IMR-90 (cell line): ENCODE measurements around the gene ANKRD27.
"Not testable (repeated sequence)": the region's sequence is repeated elsewhere in the genome, so short reads cannot be mapped to it uniquely, and the experiment has no call there.

Source experiments
- CHD1 ChIP-seq: IDR thresholded peaks from 2 replicates; pipeline ENCODE4 v1.6.1; 2012; ENCODE audit warnings: low read depth, low read length, improper control_type of control experiment
- FOS ChIP-seq: fragments of 150-350 bp; IDR thresholded peaks from 2 replicates; pipeline ENCODE4 v1.6.1; 2016; ENCODE audit warnings: low read depth, low read length
- MAFK ChIP-seq: IDR thresholded peaks from 2 replicates; pipeline ENCODE4 v1.6.1; 2012; ENCODE audit warnings: low read depth, low read length, improper control_type of control experiment
- NFE2L2 ChIP-seq: fragments of 150-350 bp; IDR thresholded peaks from 2 replicates; pipeline ENCODE4 v1.6.1; 2016; ENCODE audit warnings: low read depth, mild to moderate bottlenecking, low read length
- POLR2A ChIP-seq: IDR thresholded peaks from 2 replicates; pipeline ENCODE4 v1.6.1; 2012; ENCODE audit warnings: mild to moderate bottlenecking, low read depth, low read length
- RAD21 ChIP-seq: IDR thresholded peaks from 2 replicates; pipeline ENCODE4 v1.6.1; 2012; ENCODE audit warnings: low read length, improper control_type of control experiment
- RCOR1 ChIP-seq: IDR thresholded peaks from 2 replicates; pipeline ENCODE4 v1.6.1; 2012; ENCODE audit warnings: mild to moderate bottlenecking, low read length, improper control_type of control experiment; ENCODE audit not compliant: insufficient replicate concordance
- SMC3 ChIP-seq: fragments of 150-350 bp; IDR thresholded peaks from 2 replicates; pipeline ENCODE4 v1.6.1; 2016; ENCODE audit warnings: low read depth, mild to moderate bottlenecking, antibody characterized with exemption, low read length, moderate library complexity
- USF2 ChIP-seq: fragments of 150-350 bp; IDR thresholded peaks from 2 replicates; pipeline ENCODE4 v1.6.1; 2017; ENCODE audit warnings: mild to moderate bottlenecking, antibody characterized with exemption, low read length, low read depth
- TF ChIP-seq, protein P1 (sequence below): conservative IDR thresholded peaks from 2 replicates; pipeline ENCODE4 v1.5.1; 2012; ENCODE audit warnings: mild to moderate bottlenecking, low read depth, low read length, improper control_type of control experiment

GRCh38 chr19:32700129-32700528, 25.1 kb upstream of the ANKRD27 start:
- not testable (repeated sequence) for TF ChIP-seq RCOR1, POLR2A, CHD1, MAFK, SMC3, RAD21, NFE2L2, USF2, FOS
- TF ChIP-seq, protein P1, sequence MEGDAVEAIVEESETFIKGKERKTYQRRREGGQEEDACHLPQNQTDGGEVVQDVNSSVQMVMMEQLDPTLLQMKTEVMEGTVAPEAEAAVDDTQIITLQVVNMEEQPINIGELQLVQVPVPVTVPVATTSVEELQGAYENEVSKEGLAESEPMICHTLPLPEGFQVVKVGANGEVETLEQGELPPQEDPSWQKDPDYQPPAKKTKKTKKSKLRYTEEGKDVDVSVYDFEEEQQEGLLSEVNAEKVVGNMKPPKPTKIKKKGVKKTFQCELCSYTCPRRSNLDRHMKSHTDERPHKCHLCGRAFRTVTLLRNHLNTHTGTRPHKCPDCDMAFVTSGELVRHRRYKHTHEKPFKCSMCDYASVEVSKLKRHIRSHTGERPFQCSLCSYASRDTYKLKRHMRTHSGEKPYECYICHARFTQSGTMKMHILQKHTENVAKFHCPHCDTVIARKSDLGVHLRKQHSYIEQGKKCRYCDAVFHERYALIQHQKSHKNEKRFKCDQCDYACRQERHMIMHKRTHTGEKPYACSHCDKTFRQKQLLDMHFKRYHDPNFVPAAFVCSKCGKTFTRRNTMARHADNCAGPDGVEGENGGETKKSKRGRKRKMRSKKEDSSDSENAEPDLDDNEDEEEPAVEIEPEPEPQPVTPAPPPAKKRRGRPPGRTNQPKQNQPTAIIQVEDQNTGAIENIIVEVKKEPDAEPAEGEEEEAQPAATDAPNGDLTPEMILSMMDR, result not testable (repeated sequence)
